Psoas muscle (tissue), 8 donors: ENCODE measurements around the gene SH2B3. TPM values are rescaled to one million over a fixed set of nuclear protein-coding genes. Genes with fewer than 3 reads are reported as not detected.
"Not testable (repeated sequence)": the region's sequence is repeated elsewhere in the genome, so short reads cannot be mapped to it uniquely, and the experiment has no call there.

ENCODE experiments used
- ATAC-seq, 4 donors: fragments of 200-7000 bp; cut with Tn5 transposase; one replicate each; pipeline ENCODE4 v1.9.1; 2020; ENCODE audit warnings: moderate library complexity in 3 of 4, mild to moderate bottlenecking in 2 of 4
- DNase-seq, 2 donors: peaks; one replicate each; pipeline ENCODE4 v3.0.0-alpha.2; 2020
- H3K27ac ChIP-seq: fragments of 200-600 bp; one replicate; pipeline ENCODE4 v1.8.0; 2022
- H3K27me3 ChIP-seq, 3 donors: fragments of 200-600 bp in 1 of 3; one replicate each; pipeline versions ENCODE4 v1.6.1 to v1.8.0; 2013 to 2022; ENCODE audit warnings: low read length in 2 of 3, mild to moderate bottlenecking in 2 of 3, moderate library complexity in 1 of 3; ENCODE audit not compliant: insufficient read depth in 3 of 3
- H3K36me3 ChIP-seq, 2 donors: fragments of 200-600 bp in 1 of 2; one replicate each; pipeline versions ENCODE4 v1.6.1 to v1.8.0; 2013 to 2022; ENCODE audit warnings: low read depth in 1 of 2, mild to moderate bottlenecking in 1 of 2, moderate library complexity in 1 of 2; ENCODE audit not compliant: insufficient read depth in 1 of 2
- H3K4me1 ChIP-seq: fragments of 200-600 bp; one replicate; pipeline ENCODE4 v1.8.0; 2022
- H3K4me3 ChIP-seq: fragments of 200-600 bp; one replicate; pipeline ENCODE4 v1.8.0; 2022; ENCODE audit warnings: mild to moderate bottlenecking
- H3K9me3 ChIP-seq: fragments of 200-600 bp; one replicate; pipeline ENCODE4 v1.8.0; 2022
- WGBS, 3 donors: extraction: QIAGEN DNeasy Blood & Tissue Kit; methylation state at CpG; one replicate each; pipeline versions ENCODE4 v1.1.6 to v1.1.7; 2013; 5-methylcytosine and 5-hydroxymethylcytosine counted together
- intact Hi-C, 2 donors: fragments of 100-400 bp; cut with DNase I; formaldehyde crosslinking; loops; one replicate each; pipeline versions ENCODE4 v1.11.0 to v1.14.2; 2022
- polyA plus RNA-seq, 3 donors: library from polyadenylated mRNA; stranded (reverse); fragments of 200-250 nt; gene quantifications; one replicate each; pipeline ENCODE4 v1.2.3, GENCODE V29; 2013
- total RNA-seq, 4 donors: library from RNA; stranded (reverse); fragmentation: NEBNext Ultra II Directional in 2 of 4; extraction: Animal tissue kit (Norgen Biotek cat#: 25700) in 2 of 4; gene quantifications; one replicate each; pipeline versions ENCODE4 v1.2.1 to v1.2.4, GENCODE V29; 2021 to 2023
- TF ChIP-seq, protein P1 (sequence below): fragments of 200-600 bp; IDR thresholded peaks from one replicate; pipeline ENCODE4 v1.8.0; 2022; ENCODE audit warnings: antibody characterized with exemption
- donor health status: healthy with polysubstance abuse.
- donor health status: DM: no; HTN: no; CAD: no; lungs with moderate emphysema.
- donor health status: Bipolar disorder and iron deficiency.
- donor health status: healthy.
- donor health status: DM: yes; HTN: yes; CAD: no.
- donor health status: DM: no; HTN: no; CAD: no.
- donor health status: DM: no; HTN: no; CAD: no.
- donor health status: DM: yes; HTN: yes; CAD: no.

SH2B3 gene
- total and polyA plus RNA-seq, 7 donors, result 4.4 to 25.0 (median 11.9) TPM

GRCh38 chr12:111488798-111489197 is 83.1 kb downstream of the SH2B3 start:
- H3K4me3 ChIP-seq, result no peak overlapping the region
- 88 to 95% (median 92%) methylated on average over 2 of the region's 2 CpGs for WGBS, 3 donors
- no peaks in the 10 kb centered on the region for H3K9me3 ChIP-seq
- TF ChIP-seq, protein P1, sequence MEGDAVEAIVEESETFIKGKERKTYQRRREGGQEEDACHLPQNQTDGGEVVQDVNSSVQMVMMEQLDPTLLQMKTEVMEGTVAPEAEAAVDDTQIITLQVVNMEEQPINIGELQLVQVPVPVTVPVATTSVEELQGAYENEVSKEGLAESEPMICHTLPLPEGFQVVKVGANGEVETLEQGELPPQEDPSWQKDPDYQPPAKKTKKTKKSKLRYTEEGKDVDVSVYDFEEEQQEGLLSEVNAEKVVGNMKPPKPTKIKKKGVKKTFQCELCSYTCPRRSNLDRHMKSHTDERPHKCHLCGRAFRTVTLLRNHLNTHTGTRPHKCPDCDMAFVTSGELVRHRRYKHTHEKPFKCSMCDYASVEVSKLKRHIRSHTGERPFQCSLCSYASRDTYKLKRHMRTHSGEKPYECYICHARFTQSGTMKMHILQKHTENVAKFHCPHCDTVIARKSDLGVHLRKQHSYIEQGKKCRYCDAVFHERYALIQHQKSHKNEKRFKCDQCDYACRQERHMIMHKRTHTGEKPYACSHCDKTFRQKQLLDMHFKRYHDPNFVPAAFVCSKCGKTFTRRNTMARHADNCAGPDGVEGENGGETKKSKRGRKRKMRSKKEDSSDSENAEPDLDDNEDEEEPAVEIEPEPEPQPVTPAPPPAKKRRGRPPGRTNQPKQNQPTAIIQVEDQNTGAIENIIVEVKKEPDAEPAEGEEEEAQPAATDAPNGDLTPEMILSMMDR, result no peak
- no peak for ATAC-seq
- peaks cover 15% of the 10 kb centered on the region for H3K4me1 ChIP-seq
- intact Hi-C loops, result no loop called here
- peaks cover 0 to 82% of the 10 kb centered on the region in 2 donors for H3K36me3 ChIP-seq
- H3K27me3 ChIP-seq, result no peaks in the 10 kb centered on the region
- no peak overlapping the region for H3K27ac ChIP-seq
- DNase-seq, result no peak

DNA sequence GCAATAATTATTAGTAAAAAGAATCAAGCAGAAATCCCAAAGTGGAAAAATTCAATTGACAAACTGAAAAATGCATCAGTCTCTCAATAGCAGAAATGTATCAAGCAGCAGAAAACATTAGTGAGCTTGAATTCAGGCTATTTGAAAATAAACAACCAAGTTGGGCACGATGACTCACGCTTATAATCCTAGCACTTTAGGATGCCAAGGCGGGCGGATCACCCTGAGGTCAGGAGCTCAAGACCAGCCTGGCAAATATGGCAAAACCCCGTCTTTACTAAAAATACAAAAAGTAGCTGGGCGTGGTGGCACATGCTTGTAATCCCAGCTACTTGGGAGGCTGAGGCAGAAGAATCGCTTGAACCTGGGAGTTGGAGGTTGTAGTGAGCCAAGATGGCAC is 87.3 kb downstream of the SH2B3 start:
- 60 to 73% (median 63%) methylated on average over 7 of the region's 7 CpGs for WGBS, 3 donors
- H3K27ac ChIP-seq, H3K9me3 ChIP-seq, H3K4me1 ChIP-seq, DNase-seq, H3K27me3 ChIP-seq, intact Hi-C loops, H3K4me3 ChIP-seq: not testable (repeated sequence)
- ATAC-seq, result peak in 1 of 4 donors; percentile 54
- peaks cover 2 to 72% of the 10 kb centered on the region in 2 donors for H3K36me3 ChIP-seq

DNA sequence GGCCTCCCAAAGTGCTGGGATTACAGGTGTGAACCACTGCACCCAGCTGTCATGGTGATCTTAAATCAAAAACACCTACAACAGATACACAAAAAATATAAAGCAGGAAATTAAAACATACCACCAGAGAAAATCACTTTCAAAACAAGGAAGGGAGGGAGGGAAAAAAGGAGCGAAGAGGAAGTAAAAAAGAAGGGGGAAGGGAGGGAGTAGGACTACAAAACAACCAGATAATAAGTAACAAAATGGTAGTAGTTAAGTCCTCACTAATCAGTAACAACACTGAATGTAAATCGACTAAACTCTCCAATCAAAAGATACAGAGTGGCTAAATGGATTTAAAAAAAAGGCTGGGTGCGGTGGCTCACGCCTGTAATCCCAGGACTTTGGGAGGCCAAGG is 89.0 kb downstream of the SH2B3 start:
- WGBS, 3 donors, result 93 to 99% (median 95%) methylated on average over 4 of the region's 4 CpGs
- no peak for ATAC-seq
- no peak for DNase-seq
- intact Hi-C loops, result no loop called here
- H3K4me3 ChIP-seq, result no peak overlapping the region
- peaks cover 2 to 56% of the 10 kb centered on the region in 2 donors for H3K36me3 ChIP-seq
- H3K4me1 ChIP-seq, result peaks cover 7% of the 10 kb centered on the region
- TF ChIP-seq, protein P1, result no peak
- H3K27me3 ChIP-seq, result no peaks in the 10 kb centered on the region
- no peaks in the 10 kb centered on the region for H3K9me3 ChIP-seq
- no peak overlapping the region for H3K27ac ChIP-seq

Other genes with a start within 250 kb of the SH2B3 start
- gene PHETA1, start 36.8 kb upstream of the SH2B3 start, total RNA-seq, result 1 to 10 TPM; 5.3 to 7.0 (median 6.1) TPM
- 10 to 100 TPM in 1 of 3 donors, 1 to 10 TPM in 2; 7.6 to 19.9 (median 8.2) TPM for gene PHETA1, start 36.8 kb upstream of the SH2B3 start, polyA plus RNA-seq
- gene ATXN2, start 193.4 kb downstream of the SH2B3 start, total RNA-seq, result 10 to 100 TPM; 32.9 to 39.2 (median 37.1) TPM
- gene ATXN2, start 193.4 kb downstream of the SH2B3 start, polyA plus RNA-seq, result 10 to 100 TPM; 17.2 to 26.7 (median 24.4) TPM